NCI-H146 treated with DMSO at 0.1 percent for 48 hours (cell line): ENCODE results near the gene L1CAM.

Experiments used
- DNase-seq: peaks from one replicate; lab custom pipeline; 2025; ENCODE audit not compliant: unreplicated experiment; lab: John Stamatoyannopoulos, UW

Gene L1CAM

GRCh38 chrX:153885968-153886903 lies at the start of gene L1CAM:
Gene L1CAM, minus strand, starts transcription at chrX:153886173. Its CDS starts 10,337 bp downstream, at chrX:153875836.
- DNase-seq = no peak

GRCh38 chrX:153935326-153935851 lies 49.4 kb upstream of the L1CAM start:
- DNase-seq = no peak

GRCh38 chrX:153934762-153935325 lies 48.9 kb upstream of the L1CAM start, which contains the start of gene NAA10:
Gene NAA10, minus strand, starts transcription at chrX:153935037. Its CDS starts 133 bp downstream, at chrX:153934904.
- peak; percentile 32 for DNase-seq

- no peak for DNase-seq
Measured at GRCh38 chrX:153934148-153934761, 48.3 kb upstream of the L1CAM start.

GRCh38 chrX:153933748-153934147 lies 47.8 kb upstream of the L1CAM start:
- DNase-seq = no peak

- no peak for DNase-seq
Measured at GRCh38 chrX:153932220-153932915, 46.4 kb upstream of the L1CAM start.

- DNase-seq = no peak
Measured at GRCh38 chrX:153931748-153932147, 45.8 kb upstream of the L1CAM start.

- no peak for DNase-seq
Measured at GRCh38 chrX:153931151-153931550, 45.2 kb upstream of the L1CAM start.

- no peak for DNase-seq
Measured at GRCh38 chrX:153930011-153930910, 44.3 kb upstream of the L1CAM start.

- no peak for DNase-seq
Measured at GRCh38 chrX:153929576-153929975, 43.6 kb upstream of the L1CAM start.

GRCh38 chrX:153928846-153929245 lies 42.9 kb upstream of the L1CAM start:
- DNase-seq = no peak

GRCh38 chrX:153927922-153928760 lies 42.2 kb upstream of the L1CAM start:
- peak; percentile 93 for DNase-seq

GRCh38 chrX:153927672-153927921 lies 41.6 kb upstream of the L1CAM start:
- DNase-seq = no peak

- DNase-seq = peak; percentile 44
Measured at GRCh38 chrX:153926858-153927671, 41.1 kb upstream of the L1CAM start.

GRCh38 chrX:153926552-153926857 lies 40.5 kb upstream of the L1CAM start:
- no peak for DNase-seq

GRCh38 chrX:153925739-153926551 lies 40.0 kb upstream of the L1CAM start, which contains the start of gene ARHGAP4:
Gene ARHGAP4, minus strand, starts transcription at chrX:153926264. Its CDS starts 62 bp downstream, at chrX:153926202.
- no peak for DNase-seq

- DNase-seq = no peak
Measured at GRCh38 chrX:153925387-153925738, 39.4 kb upstream of the L1CAM start.
